Activated T-cell treated with anti-CD3 and anti-CD28 coated beads for 24 hours (primary cell): ENCODE results near the gene RAB7A.
"Not testable (repeated sequence)": the region's sequence is repeated elsewhere in the genome, so short reads cannot be mapped to it uniquely, and the experiment has no call there.

Source experiments
- DNase-seq: peaks from one replicate; pipeline ENCODE4 v3.0.0-alpha.2; 2020; ENCODE audit warnings: low read depth

Gene RAB7A

GRCh38 chr3:128823008-128823407 is 97.0 kb downstream of the RAB7A start:
- DNase-seq: no peak

- no peak for DNase-seq
These were observed 97.6 kb downstream of the RAB7A start for GRCh38 chr3:128823631-128824030.

GRCh38 chr3:128824132-128824850 is 98.3 kb downstream of the RAB7A start:
- no peak for DNase-seq

DNA sequence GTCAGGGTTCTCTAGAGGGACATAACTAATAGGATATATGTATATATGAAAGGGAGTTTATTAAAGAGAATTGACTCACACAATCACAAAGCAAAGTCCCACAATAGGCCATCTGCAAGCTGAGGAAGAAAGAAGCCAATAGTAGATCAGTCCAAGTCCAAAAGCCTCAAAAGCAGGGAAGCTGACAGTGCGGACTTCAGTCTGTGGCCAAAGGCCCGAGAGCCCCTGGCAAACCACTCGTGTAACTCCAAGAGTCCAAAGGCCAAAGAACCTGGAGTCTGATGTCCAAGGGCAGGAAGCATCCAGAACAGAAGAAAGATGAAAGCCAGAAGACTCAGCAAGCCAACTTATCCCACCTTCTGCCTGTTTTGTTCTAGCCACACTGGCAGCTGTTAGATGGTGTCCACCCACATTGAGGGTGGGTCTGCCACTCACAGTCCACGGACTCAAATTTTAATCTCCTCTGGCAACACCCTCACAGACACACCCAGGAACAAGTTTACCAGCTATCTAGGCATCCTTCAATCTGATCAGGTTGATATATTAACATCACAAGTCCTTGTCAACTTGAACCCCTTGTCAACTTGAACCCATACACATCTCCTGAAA is 99.2 kb downstream of the RAB7A start:
- DNase-seq: no peak

GRCh38 chr3:128829087-128829486 is 103.1 kb downstream of the RAB7A start:
- not testable (repeated sequence) for DNase-seq

DNA sequence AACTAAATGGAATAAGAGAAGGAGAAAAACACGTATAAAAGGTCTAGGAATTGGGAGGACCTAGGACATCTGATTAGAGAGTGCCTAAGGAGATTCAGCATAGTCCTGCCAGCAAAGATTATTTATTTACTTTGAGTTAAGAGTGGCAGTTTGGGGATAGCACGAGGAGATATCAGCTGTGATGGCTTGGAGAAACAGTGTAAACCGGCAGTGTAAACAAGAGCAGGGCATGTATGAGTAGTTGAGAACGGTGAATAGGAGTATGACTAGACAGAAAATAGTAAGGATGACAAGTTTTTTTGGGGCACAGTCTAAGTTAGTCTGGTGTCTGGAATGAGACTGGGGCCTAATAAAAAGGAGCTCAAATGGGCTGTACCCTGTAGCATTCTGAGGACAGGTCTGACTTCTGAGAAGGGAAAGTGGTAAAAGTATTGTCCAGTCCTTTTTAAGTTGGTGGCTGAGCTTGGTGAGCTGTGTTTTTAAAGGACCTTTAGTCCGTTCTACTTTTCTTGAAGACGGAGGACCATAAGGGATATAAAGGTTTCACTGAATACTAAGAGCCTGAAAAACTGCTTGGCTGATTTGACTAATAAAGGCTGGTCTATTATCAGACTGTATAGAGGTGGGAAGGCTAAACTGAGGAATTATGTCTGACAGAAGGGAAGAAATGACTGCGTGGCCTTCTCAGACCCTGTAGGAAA is 104.1 kb downstream of the RAB7A start:
- DNase-seq: not testable (repeated sequence)

GRCh38 chr3:128830762-128831161 is 104.8 kb downstream of the RAB7A start:
- DNase-seq: not testable (repeated sequence)

- not testable (repeated sequence) for DNase-seq
These were observed 107.0 kb downstream of the RAB7A start for GRCh38 chr3:128832979-128833378.

DNA sequence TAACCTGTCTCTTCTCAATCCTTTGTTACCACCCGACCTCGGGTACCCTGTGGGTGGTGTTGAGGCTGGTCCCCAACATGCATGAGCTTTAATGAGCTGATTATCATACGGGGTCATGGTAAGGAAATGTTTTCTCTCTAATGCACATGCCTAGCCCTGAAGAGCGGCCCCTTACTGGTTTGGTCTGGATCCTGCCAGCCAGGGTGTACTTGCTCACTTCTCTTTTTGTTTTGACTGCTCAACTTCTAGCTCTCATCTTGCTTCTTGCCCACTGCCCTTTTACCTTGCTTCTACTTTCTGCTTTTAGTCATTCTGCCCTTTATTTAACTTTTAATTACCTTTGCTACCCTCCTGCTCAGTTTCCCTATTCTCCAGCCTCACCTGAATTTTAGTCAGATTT is 109.1 kb downstream of the RAB7A start:
- DNase-seq: no peak

GRCh38 chr3:128841926-128842920 is 116.2 kb downstream of the RAB7A start:
- no peak for DNase-seq

DNA sequence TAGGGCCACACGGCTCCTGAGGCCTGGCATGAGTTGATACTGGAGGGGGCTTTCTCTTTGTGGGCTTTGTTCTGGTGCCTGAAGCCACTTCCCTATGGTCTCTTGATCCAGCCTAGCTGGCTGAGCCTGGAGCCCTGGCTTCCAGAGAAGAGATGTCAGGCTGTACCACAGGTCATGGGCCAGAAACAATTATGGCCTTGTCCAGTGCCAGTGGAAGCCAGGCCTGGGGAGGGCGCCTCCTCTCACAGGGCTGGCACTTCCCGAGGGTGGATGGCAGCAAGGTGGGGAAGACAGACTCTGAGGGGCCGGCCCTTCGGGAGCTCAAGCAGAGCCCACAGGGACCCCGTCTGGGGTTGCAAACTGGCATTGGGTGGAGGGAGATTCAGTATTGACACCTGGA is 118.5 kb downstream of the RAB7A start:
- no peak for DNase-seq

- DNase-seq: no peak
These were observed 119.3 kb downstream of the RAB7A start for GRCh38 chr3:128845119-128845777.

DNA sequence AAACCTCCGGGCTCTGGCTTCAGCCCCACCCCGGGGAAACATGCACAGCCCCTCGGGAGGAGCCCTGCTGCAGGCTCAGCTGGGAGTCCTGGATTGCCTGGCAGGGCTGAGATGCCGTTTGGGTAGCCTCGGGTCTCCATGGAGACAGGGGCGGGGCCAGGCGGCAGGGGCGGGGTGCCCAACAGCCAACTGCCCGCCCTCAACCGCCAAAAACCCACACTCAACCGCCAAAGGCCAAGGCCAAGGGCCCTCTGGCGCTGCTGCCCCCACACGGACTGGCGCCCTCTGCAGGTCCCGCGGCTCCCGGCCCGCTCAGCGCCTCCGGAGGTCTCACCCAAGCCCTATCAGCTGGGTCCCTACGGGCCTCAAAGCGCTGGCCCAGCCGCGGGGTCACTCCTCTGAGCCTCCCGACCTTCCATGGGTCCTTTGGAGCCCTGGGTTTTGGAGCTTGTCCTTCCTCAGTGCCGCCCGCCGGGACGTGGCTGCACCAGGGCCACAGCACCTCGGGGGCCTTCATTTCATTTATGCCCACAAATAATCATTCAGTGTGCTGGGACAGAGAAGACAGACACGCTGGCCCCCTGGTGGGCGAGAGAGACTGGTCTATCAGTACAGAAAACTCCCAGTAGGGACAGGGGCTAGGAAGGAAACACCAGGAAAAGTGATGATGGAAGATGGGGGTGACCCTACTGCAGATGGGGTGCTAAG is 119.9 kb downstream of the RAB7A start:
- peak; percentile 74 for DNase-seq

- DNase-seq: no peak
These were observed 120.5 kb downstream of the RAB7A start for GRCh38 chr3:128846486-128846891.

GRCh38 chr3:128847666-128848370 is 121.8 kb downstream of the RAB7A start:
- DNase-seq: no peak

GRCh38 chr3:128848936-128849335 is 123.0 kb downstream of the RAB7A start:
- DNase-seq: no peak

DNA sequence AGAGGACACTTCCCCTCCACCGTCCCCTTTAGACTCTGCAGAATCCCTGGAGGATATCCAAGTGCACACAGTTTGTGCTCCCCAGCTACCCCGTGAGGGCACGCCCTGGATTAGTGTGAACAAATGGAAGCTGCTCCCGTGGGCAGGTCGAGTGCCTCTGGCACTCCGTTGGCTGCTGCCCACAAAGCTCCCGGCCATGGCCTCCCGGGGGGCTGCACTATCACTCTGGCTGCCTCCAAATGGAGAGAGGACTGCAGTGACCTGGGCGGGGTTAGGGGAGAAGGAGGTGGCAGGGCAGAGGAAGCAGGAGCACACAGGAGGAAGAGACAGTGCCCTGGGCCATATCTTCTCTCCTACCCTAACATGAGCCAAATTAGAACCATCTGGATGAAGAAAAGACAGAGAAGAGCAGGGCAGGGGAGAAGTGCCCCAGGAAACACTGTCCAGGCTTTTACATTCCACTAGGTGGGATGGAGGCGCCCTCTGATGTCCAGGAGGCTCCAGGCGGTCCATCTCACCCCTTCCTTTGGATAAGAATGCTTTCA is 124.0 kb downstream of the RAB7A start:
- no peak for DNase-seq

DNA sequence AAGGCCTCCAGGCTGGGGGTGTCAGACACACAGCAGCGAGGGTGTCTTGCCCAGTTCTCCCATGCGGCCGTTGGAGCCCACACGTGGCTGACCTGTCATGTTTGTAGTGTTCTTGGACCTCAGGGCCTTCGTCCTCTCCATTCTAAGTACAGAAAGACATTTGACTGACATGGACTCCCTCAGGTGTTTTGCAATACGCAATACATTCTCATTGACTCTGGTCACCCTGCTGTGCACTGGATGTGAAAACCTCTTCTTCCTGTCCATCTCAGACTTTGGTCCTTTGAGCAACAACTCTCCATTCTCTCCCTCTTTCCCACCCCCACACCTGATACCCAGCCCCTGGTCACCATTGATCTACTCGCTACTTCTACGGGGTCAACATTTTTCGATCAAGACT is 124.6 kb downstream of the RAB7A start:
- DNase-seq: no peak

DNA sequence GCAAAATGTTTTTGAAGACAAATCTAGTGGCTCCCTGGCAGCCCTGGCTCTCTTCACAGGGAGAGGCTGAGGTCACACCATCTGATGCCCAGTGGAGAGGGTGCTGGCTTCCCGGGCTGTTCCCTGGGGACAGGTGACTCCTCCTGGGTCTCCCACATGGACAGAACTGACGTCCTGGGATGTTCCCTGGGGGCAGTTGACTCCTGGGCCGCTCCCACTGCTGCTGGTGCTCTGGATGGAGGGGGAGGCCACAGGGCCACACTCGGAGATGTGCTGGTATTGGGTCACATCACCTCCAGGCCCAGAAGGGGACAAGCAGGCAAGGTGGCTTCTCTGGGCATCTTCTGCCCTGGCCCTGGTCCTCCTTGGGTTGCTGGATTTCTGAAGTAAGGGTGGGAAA is 125.6 kb downstream of the RAB7A start:
- DNase-seq: no peak

- DNase-seq: no peak
These were observed 127.8 kb downstream of the RAB7A start for GRCh38 chr3:128853826-128854225.
